ENCODE results near the gene CEP85. TPM values are rescaled to one million over a fixed set of nuclear protein-coding genes. Genes with fewer than 3 reads are reported as not detected.
A peak's percentile ranks its signal among the peaks of the same experiment; 100 is the strongest.

The CEP85 gene
- total and polyA plus RNA-seq, 9 of the 15 experiments (the other 6 are each of a cell fraction or from before 2014, with no cell fraction given) = 42.1 to 140 (median 92.6) TPM

GRCh38 chr1:26288311-26288941, 54.4 kb downstream of the CEP85 start (continued):
- no peak for TF ChIP-seq ZNF507 (tag; conservative IDR thresholded peaks at IDR 0.05)
- no peak for TF ChIP-seq ELF2 (CRISPR knock-in tag; IDR thresholded peaks at IDR 0.05)
- peak; percentile 48; the same call in 1 of the 2 replicates for TF ChIP-seq SMAD4 (CRISPR knock-in tag; conservative IDR thresholded peaks at IDR 0.05)
- no peak for TF ChIP-seq ZNF717 (CRISPR knock-in tag; IDR thresholded peaks at IDR 0.05)
- TF ChIP-seq ZBTB17 (CRISPR knock-in tag; IDR thresholded peaks at IDR 0.05) = peak; percentile 47; the same call in 1 of the 2 replicates
- no peak for TF ChIP-seq HSF4 (CRISPR knock-in tag; IDR thresholded peaks at IDR 0.05; ENCODE audit: borderline replicate concordance)
- no peak for TF ChIP-seq ASH1L (IDR thresholded peaks at IDR 0.05; ENCODE audit: borderline replicate concordance, low read depth, partially characterized antibody)
- no peak for TF ChIP-seq ZNF165 (CRISPR knock-in tag; IDR thresholded peaks at IDR 0.05; ENCODE audit: borderline replicate concordance)
- TF ChIP-seq SAFB (IDR thresholded peaks at IDR 0.05; ENCODE audit: borderline replicate concordance, low read depth, low read length) = no peak
- TF ChIP-seq KLF1 (tag; IDR thresholded peaks at IDR 0.05) = 0 out of 2 replicates have a peak, but pooled peaks have one; percentile 21
- no peak for TF ChIP-seq ID3 (CRISPR knock-in tag; IDR thresholded peaks at IDR 0.05)
- TF ChIP-seq ID3 (tag; IDR thresholded peaks at IDR 0.05) = no peak
- TF ChIP-seq MTF1 (CRISPR knock-in tag; IDR thresholded peaks at IDR 0.05; ENCODE audit: borderline replicate concordance) = no peak
- 0 out of 2 replicates have a peak, but pooled peaks have one; percentile 16 for TF ChIP-seq THAP12 (CRISPR knock-in tag; IDR thresholded peaks at IDR 0.05)
- TF ChIP-seq SIN3A (IDR thresholded peaks at IDR 0.05; ENCODE audit: borderline replicate concordance in 2 of 2, control insufficient read depth in 1 of 2, low read depth in 2 of 2, low read length in 2 of 2) = no peak
- TF ChIP-seq ZFP91 (CRISPR knock-in tag; IDR thresholded peaks at IDR 0.05) = no peak
- TF ChIP-seq POLR2A (conservative IDR thresholded peaks at IDR 0.05) = no peak
- no peak for TF ChIP-seq ZBTB2 (IDR thresholded peaks at IDR 0.05)
- peak; percentile 78; the same call in 1 of the 2 replicates for TF ChIP-seq SMARCA5 (IDR thresholded peaks at IDR 0.05)
- TF ChIP-seq FOS (IDR thresholded peaks at IDR 0.05; ENCODE audit: extremely low read depth, insufficient read length) = no peak
- no peak for TF ChIP-seq CAMTA2 (CRISPR knock-in tag; conservative IDR thresholded peaks at IDR 0.05)
- TF ChIP-seq NR0B1 (IDR thresholded peaks at IDR 0.05; ENCODE audit: partially characterized antibody) = no peak
- no peak for TF ChIP-seq NFYB (IDR thresholded peaks at IDR 0.05; ENCODE audit: extremely low read depth, insufficient read length)

Data from K562 (cell line).